Heart left ventricle (tissue), 13 donors: ENCODE data around the gene IGF1R.

Source experiments
- POLR2A ChIP-seq, 2 donors: fragments of 450-650 bp; IDR thresholded peaks; one replicate each; pipeline ENCODE4 v1.6.1; 2017; ENCODE audit warnings: antibody characterized with exemption in 2 of 2, mild to moderate bottlenecking in 2 of 2, moderate library complexity in 2 of 2
- TF ChIP-seq, protein P1 (sequence below), 12 donors: fragments of 200-600 bp; sonication (generic) in 4 of 12; IDR thresholded peaks; one replicate each; pipeline versions ENCODE4 v1.5.0 to v1.8.0; 2018 to 2022; ENCODE audit warnings: antibody characterized with exemption in 12 of 12, mild to moderate bottlenecking in 5 of 12
- donor health status: ischemic (EF 13 %, LVEDD 7.1; RV severe dilation, severe dysfunction).
- donor health status: DM: no; HTN: yes; CAD: no.
- donor health status: DM: no; HTN: no; CAD: no.
- donor health status: ischemic (EF 25% LVEDD 6.9; RV normal size, moderate dysfunction).
- donor health status: ischemic (EF 25% LVEDD 5.7; RV mildly dilated, moderate dysfunction).
- donor health status: ischemic (EF 35%, LVEDD 5.7; RV mildly dilated, moderate dysfunction).
- donor health status: nonischemic (EF 11% LVEDD 7.7; RV severe dilation, severe dysfunction).
- donor health status: DM: yes; HTN: yes; CAD: no.
- donor health status: PGD.
- donor health status: ischemic (EF 29% LVEDD 5.4; RV normal size, mild dysfunction).
- donor health status: nonischemic (EF 23%, LVEDD 6.1; RV moderate dilation, normal function).

DNA sequence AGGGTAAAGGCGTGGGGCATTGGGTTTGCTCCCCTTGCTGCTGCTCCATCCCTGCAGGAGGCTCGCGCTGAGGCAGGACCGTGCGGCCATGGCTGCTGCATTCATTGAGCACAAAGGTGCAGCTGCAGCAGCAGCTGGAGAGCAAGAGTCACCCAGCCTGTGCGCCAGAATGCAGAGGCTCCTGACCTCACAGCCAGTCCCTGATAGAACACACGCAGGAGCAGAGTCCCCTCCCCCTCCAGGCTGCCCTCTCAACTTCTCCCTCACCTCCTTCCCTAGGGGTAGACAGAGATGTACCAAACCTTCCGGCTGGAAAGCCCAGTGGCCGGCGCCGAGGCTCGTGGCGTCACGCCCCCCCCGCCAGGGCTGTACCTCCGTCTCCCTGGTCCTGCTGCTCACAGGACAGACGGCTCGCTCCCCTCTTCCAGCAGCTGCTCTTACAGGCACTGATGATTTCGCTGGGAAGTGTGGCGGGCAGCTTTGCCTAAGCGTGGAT, 312.3 kb downstream of the IGF1R start:
- TF ChIP-seq, protein P1, sequence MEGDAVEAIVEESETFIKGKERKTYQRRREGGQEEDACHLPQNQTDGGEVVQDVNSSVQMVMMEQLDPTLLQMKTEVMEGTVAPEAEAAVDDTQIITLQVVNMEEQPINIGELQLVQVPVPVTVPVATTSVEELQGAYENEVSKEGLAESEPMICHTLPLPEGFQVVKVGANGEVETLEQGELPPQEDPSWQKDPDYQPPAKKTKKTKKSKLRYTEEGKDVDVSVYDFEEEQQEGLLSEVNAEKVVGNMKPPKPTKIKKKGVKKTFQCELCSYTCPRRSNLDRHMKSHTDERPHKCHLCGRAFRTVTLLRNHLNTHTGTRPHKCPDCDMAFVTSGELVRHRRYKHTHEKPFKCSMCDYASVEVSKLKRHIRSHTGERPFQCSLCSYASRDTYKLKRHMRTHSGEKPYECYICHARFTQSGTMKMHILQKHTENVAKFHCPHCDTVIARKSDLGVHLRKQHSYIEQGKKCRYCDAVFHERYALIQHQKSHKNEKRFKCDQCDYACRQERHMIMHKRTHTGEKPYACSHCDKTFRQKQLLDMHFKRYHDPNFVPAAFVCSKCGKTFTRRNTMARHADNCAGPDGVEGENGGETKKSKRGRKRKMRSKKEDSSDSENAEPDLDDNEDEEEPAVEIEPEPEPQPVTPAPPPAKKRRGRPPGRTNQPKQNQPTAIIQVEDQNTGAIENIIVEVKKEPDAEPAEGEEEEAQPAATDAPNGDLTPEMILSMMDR (IDR thresholded peaks at IDR 0.05): no peak
- no peak for TF ChIP-seq POLR2A (IDR thresholded peaks at IDR 0.05)
